K562 (cell line): ENCODE measurements around the gene DEF6. TPM values are rescaled to one million over a fixed set of nuclear protein-coding genes. Genes with fewer than 3 reads are reported as not detected.

Experiments used
- CEBPB ChIP-seq: fragments of 450-650 bp; IDR thresholded peaks from 2 replicates; pipeline ENCODE4 v1.6.1; 2016; ENCODE audit warnings: missing genetic modification characterization, missing compliant biosample characterization
- FOSL1 ChIP-seq: fragments of 200-800 bp; sonication (Bioruptor generic); conservative IDR thresholded peaks from 2 replicates; pipeline ENCODE4 v1.6.1; 2016; ENCODE audit warnings: missing genetic modification characterization, missing compliant biosample characterization
- HDAC1 ChIP-seq, 2 experiments: fragments of 450-650 bp; IDR thresholded peaks; 2 replicates each; pipeline ENCODE4 v1.6.1; 2016 to 2017; ENCODE audit warnings: inconsistent platforms in 1 of 2, mild to moderate bottlenecking in 1 of 2, moderate library complexity in 1 of 2
- NCOA4 ChIP-seq: fragments of 450-650 bp; IDR thresholded peaks from 2 replicates; pipeline ENCODE4 v1.6.1; 2018; ENCODE audit warnings: mild to moderate bottlenecking; ENCODE audit not compliant: partially characterized antibody
- NFE2 ChIP-seq: IDR thresholded peaks from 2 replicates; pipeline ENCODE4 v1.6.1; 2014; ENCODE audit warnings: antibody characterized with exemption, low read depth
- RHOXF2B ChIP-seq: fragments of 250-450 bp; sonication (Bioruptor Pico); conservative IDR thresholded peaks from 2 replicates; pipeline ENCODE4 v1.5.1; 2021
- RNF2 ChIP-seq: sonication (generic); IDR thresholded peaks from 2 replicates; pipeline ENCODE4 v1.6.1; 2016
- SNIP1 ChIP-seq: fragments of 450-650 bp; IDR thresholded peaks from 2 replicates; pipeline ENCODE4 v1.7.1; 2017; ENCODE audit warnings: low read depth, mild to moderate bottlenecking
- TRIM28 ChIP-seq: fragments of 450-650 bp; IDR thresholded peaks from 2 replicates; pipeline ENCODE4 v1.6.1; 2017
- ZNF121 ChIP-seq: sonication (generic); formaldehyde crosslinking; conservative IDR thresholded peaks from 2 replicates; pipeline ENCODE4 v1.8.0; 2022; ENCODE audit warnings: missing genetic modification reagents
- ZNF282 ChIP-seq: sonication (generic); formaldehyde crosslinking; IDR thresholded peaks from 2 replicates; pipeline ENCODE4 v1.8.1; 2023; ENCODE audit warnings: missing genetic modification reagents
- ZNF408 ChIP-seq: fragments of 250-450 bp; sonication (Bioruptor Pico); IDR thresholded peaks from 2 replicates; pipeline ENCODE4 v1.4.0; 2020; ENCODE audit warnings: low read depth, mild to moderate bottlenecking, moderate library complexity
- ZNF561 ChIP-seq: fragments of 450-650 bp; formaldehyde crosslinking; conservative IDR thresholded peaks from 2 replicates; pipeline ENCODE4 v1.4.0; 2020; ENCODE audit warnings: mild to moderate bottlenecking, moderate library complexity
- ZNF584 ChIP-seq: fragments of 200-800 bp; sonication (Bioruptor generic); IDR thresholded peaks from 2 replicates; pipeline ENCODE4 v1.6.1; 2016; ENCODE audit warnings: low read depth, mild to moderate bottlenecking, missing genetic modification characterization, missing compliant biosample characterization
- ZNF586 ChIP-seq: fragments of 450-650 bp; formaldehyde crosslinking; conservative IDR thresholded peaks from 2 replicates; pipeline ENCODE4 v1.4.0; 2020; ENCODE audit warnings: mild to moderate bottlenecking, moderate library complexity
- polyA plus RNA-seq, 8 experiments: library from polyadenylated mRNA; depleted of rRNA in 4 of 8; stranded (reverse) in 5 of 8; unstranded in 3 of 8; fragments of >200 nt; fragmentation: Nextera tagmentation in 2 of 8; fragmentation: Illumina TruSeq in 1 of 8; extraction: Ambion mirVana in 2 of 8; extraction: Trizol in 1 of 8; gene quantifications; 2 replicates each; pipeline versions ENCODE4 v1.2.1 to v1.2.3, GENCODE V29; 2011 to 2014; ENCODE audit warnings: inconsistent platforms in 1 of 8, missing spikeins in 1 of 8
- total RNA-seq, 7 experiments: library from RNA; depleted of rRNA in 6 of 7; stranded (reverse); fragments of >200 nt in 6 of 7; fragmentation: Illumina TruSeq in 2 of 7; extraction: Trizol in 2 of 7; gene quantifications; 2 replicates each; pipeline versions ENCODE4 v1.2.1 to v1.2.3, GENCODE V29; 2011 to 2021; ENCODE audit warnings: low replicate concordance in 1 of 7
- TF ChIP-seq, protein P1 (sequence below): fragments of 450-650 bp; formaldehyde crosslinking; IDR thresholded peaks from 2 replicates; pipeline ENCODE4 v1.4.0; 2020; ENCODE audit warnings: mild to moderate bottlenecking
- TF ChIP-seq, protein P2 (sequence below): fragments of 450-650 bp; formaldehyde crosslinking; IDR thresholded peaks from 2 replicates; pipeline ENCODE4 v1.4.0; 2022; ENCODE audit warnings: missing genetic modification characterization
- TF ChIP-seq, protein P3 (sequence below): sonication (generic); formaldehyde crosslinking; IDR thresholded peaks from 2 replicates; pipeline ENCODE4 v1.8.1; 2022; ENCODE audit warnings: missing genetic modification reagents
- TF ChIP-seq, protein P4 (sequence below): sonication (generic); formaldehyde crosslinking; IDR thresholded peaks from 2 replicates; pipeline ENCODE4 v1.8.0; 2023; ENCODE audit warnings: mild to moderate bottlenecking, missing genetic modification reagents
- TF ChIP-seq, protein P5 (sequence below): fragments of 250-450 bp; sonication (Bioruptor Pico); IDR thresholded peaks from 2 replicates; pipeline ENCODE4 v1.8.0; 2021; ENCODE audit warnings: moderate library complexity, mild to moderate bottlenecking, inconsistent platforms

DEF6 gene
- total and polyA plus RNA-seq, 9 of the 15 experiments (the other 6 are each of a cell fraction or from before 2014, with no cell fraction given): 1.3 to 44.6 (median 22.7) TPM

DNA sequence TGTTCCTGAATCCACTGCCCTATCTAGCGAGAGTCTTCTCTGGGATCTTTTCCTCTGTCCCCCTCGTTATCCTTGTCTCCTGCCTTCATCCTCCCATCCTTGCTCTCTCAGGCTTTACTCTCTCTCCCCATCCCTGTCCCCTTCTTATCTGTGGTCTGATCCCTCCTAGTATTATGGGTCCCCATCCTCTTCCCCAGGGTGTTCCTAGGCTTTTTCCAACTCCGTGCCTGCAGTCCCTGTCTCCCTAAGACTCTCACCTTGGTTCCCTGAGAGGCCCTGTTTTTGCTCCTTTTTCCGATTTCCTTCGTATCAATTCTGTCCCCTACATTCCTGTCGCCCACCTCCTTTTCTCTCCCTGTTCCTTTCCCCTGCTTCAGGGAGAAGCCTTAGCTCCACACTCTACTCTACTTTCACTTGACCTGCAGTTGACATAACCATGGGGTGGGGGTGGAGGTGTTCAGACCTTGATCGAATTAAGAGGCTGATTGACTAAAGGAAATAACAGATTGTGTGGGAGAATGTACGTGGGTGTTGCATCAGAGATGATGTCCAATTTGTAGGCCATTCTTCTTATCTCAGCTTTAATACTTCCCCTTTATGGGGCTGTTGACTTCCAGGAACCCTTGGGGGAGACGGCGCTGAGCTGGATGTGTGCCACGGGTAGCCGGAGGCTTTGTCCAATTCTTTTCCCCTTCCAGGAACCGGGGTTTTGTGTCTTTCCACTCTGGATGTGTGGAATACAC is 45.6 kb downstream of the DEF6 start (continued):
- TF ChIP-seq, protein P1, sequence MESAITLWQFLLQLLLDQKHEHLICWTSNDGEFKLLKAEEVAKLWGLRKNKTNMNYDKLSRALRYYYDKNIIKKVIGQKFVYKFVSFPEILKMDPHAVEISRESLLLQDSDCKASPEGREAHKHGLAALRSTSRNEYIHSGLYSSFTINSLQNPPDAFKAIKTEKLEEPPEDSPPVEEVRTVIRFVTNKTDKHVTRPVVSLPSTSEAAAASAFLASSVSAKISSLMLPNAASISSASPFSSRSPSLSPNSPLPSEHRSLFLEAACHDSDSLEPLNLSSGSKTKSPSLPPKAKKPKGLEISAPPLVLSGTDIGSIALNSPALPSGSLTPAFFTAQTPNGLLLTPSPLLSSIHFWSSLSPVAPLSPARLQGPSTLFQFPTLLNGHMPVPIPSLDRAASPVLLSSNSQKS: no peak
- TF ChIP-seq, protein P2, sequence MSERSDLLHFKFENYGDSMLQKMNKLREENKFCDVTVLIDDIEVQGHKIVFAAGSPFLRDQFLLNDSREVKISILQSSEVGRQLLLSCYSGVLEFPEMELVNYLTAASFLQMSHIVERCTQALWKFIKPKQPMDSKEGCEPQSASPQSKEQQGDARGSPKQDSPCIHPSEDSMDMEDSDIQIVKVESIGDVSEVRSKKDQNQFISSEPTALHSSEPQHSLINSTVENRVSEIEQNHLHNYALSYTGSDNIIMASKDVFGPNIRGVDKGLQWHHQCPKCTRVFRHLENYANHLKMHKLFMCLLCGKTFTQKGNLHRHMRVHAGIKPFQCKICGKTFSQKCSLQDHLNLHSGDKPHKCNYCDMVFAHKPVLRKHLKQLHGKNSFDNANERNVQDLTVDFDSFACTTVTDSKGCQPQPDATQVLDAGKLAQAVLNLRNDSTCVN (CRISPR knock-in tag): 0 out of 2 replicates have a peak, but pooled peaks have one; percentile 65
- TF ChIP-seq, protein P3, sequence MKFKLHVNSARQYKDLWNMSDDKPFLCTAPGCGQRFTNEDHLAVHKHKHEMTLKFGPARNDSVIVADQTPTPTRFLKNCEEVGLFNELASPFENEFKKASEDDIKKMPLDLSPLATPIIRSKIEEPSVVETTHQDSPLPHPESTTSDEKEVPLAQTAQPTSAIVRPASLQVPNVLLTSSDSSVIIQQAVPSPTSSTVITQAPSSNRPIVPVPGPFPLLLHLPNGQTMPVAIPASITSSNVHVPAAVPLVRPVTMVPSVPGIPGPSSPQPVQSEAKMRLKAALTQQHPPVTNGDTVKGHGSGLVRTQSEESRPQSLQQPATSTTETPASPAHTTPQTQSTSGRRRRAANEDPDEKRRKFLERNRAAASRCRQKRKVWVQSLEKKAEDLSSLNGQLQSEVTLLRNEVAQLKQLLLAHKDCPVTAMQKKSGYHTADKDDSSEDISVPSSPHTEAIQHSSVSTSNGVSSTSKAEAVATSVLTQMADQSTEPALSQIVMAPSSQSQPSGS (CRISPR knock-in tag): no peak
- TF ChIP-seq NCOA4: peak; percentile 50
- TF ChIP-seq ZNF408 (CRISPR knock-in tag): no peak
- TF ChIP-seq, protein P4, sequence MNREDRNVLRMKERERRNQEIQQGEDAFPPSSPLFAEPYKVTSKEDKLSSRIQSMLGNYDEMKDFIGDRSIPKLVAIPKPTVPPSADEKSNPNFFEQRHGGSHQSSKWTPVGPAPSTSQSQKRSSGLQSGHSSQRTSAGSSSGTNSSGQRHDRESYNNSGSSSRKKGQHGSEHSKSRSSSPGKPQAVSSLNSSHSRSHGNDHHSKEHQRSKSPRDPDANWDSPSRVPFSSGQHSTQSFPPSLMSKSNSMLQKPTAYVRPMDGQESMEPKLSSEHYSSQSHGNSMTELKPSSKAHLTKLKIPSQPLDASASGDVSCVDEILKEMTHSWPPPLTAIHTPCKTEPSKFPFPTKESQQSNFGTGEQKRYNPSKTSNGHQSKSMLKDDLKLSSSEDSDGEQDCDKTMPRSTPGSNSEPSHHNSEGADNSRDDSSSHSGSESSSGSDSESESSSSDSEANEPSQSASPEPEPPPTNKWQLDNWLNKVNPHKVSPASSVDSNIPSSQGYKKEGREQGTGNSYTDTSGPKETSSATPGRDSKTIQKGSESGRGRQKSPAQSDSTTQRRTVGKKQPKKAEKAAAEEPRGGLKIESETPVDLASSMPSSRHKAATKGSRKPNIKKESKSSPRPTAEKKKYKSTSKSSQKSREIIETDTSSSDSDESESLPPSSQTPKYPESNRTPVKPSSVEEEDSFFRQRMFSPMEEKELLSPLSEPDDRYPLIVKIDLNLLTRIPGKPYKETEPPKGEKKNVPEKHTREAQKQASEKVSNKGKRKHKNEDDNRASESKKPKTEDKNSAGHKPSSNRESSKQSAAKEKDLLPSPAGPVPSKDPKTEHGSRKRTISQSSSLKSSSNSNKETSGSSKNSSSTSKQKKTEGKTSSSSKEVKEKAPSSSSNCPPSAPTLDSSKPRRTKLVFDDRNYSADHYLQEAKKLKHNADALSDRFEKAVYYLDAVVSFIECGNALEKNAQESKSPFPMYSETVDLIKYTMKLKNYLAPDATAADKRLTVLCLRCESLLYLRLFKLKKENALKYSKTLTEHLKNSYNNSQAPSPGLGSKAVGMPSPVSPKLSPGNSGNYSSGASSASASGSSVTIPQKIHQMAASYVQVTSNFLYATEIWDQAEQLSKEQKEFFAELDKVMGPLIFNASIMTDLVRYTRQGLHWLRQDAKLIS (CRISPR knock-in tag): no peak
- TF ChIP-seq ZNF282: no peak
- peak; percentile 77; the same call in 1 of the 2 replicates for TF ChIP-seq SNIP1
- TF ChIP-seq ZNF586 (CRISPR knock-in tag): no peak
- peak; percentile 66 for TF ChIP-seq FOSL1 (tag)
- peak; percentile 91 for TF ChIP-seq RNF2
- TF ChIP-seq, protein P5, sequence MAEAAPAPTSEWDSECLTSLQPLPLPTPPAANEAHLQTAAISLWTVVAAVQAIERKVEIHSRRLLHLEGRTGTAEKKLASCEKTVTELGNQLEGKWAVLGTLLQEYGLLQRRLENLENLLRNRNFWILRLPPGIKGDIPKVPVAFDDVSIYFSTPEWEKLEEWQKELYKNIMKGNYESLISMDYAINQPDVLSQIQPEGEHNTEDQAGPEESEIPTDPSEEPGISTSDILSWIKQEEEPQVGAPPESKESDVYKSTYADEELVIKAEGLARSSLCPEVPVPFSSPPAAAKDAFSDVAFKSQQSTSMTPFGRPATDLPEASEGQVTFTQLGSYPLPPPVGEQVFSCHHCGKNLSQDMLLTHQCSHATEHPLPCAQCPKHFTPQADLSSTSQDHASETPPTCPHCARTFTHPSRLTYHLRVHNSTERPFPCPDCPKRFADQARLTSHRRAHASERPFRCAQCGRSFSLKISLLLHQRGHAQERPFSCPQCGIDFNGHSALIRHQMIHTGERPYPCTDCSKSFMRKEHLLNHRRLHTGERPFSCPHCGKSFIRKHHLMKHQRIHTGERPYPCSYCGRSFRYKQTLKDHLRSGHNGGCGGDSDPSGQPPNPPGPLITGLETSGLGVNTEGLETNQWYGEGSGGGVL (CRISPR knock-in tag): no peak
- no peak for TF ChIP-seq ZNF121 (CRISPR knock-in tag)
- TF ChIP-seq ZNF561 (CRISPR knock-in tag): no peak
- TF ChIP-seq TRIM28: 0 out of 2 replicates have a peak, but pooled peaks have one; percentile 15
- peak in 1 of 2 experiments; percentile 91; a peak in 2 of 4 replicates for TF ChIP-seq HDAC1 (IDR thresholded peaks at IDR 0.05)
- TF ChIP-seq CEBPB: peak; percentile 99
- no peak for TF ChIP-seq RHOXF2B (CRISPR knock-in tag)
- TF ChIP-seq NFE2: peak; percentile 54; the same call in 1 of the 2 replicates
- TF ChIP-seq ZNF584: no peak
